H1 (cell line): ENCODE results near the gene BRD2. TPM values are rescaled to one million over a fixed set of nuclear protein-coding genes. Genes with fewer than 3 reads are reported as not detected.

Experiments
- ATF2 ChIP-seq: IDR thresholded peaks from 2 replicates; pipeline ENCODE4 v1.6.1; 2012; ENCODE audit warnings: low read length, inconsistent platforms
- KDM4A ChIP-seq: IDR thresholded peaks from one replicate; pipeline ENCODE4 v1.7.1; 2012; ENCODE audit warnings: low read depth, mild to moderate bottlenecking, moderate library complexity, low read length, inconsistent platforms; ENCODE audit not compliant: severe bottlenecking
- MAX ChIP-seq: IDR thresholded peaks from 2 replicates; pipeline ENCODE4 v1.6.1; 2012; ENCODE audit warnings: inconsistent platforms
- SIRT6 ChIP-seq: IDR thresholded peaks from one replicate; pipeline ENCODE4 v1.7.1; 2012; ENCODE audit warnings: low read length, inconsistent platforms
- SP4 ChIP-seq: IDR thresholded peaks from 2 replicates; pipeline ENCODE4 v1.6.1; 2012; ENCODE audit warnings: low read length, inconsistent platforms
- polyA plus RNA-seq, 7 experiments: library from polyadenylated mRNA; depleted of rRNA in 3 of 7; stranded (reverse) in 5 of 7; unstranded in 2 of 7; fragments of >200 nt in 5 of 7; fragments of 200-250 nt in 2 of 7; gene quantifications; 1 replicate in 5 of 7; 2 replicates in 1 of 7; 4 replicates in 1 of 7; pipeline versions ENCODE4 v1.2.1 to v1.2.3, GENCODE V29; 2011 to 2013; ENCODE audit warnings: missing spikeins in 2 of 7, mixed read lengths in 2 of 7
- total RNA-seq: library from RNA; stranded (reverse); fragmentation: NEBNext Ultra II Directional; extraction: Animal tissue kit (Norgen Biotek cat#: 25700); gene quantifications from 2 replicates; pipeline ENCODE4 v1.2.1, GENCODE V29; 2021

BRD2 gene
- total and polyA plus RNA-seq, 2 of the 8 experiments (the other 6 are each of a cell fraction or from before 2014, with no cell fraction given) = 132 to 185 TPM

GRCh38 chr6:32962213-32962826 is 6.1 kb upstream of the BRD2 start (continued):
- TF ChIP-seq ATF2 (no peak), SP4 (no peak), MAX (no peak), KDM4A (no peak), SIRT6 (no peak)
- TF ChIP-seq, all 59 proteins: peak for 0
